MCF 10A (cell line): ENCODE measurements around the gene C19orf73. TPM values are rescaled to one million over a fixed set of nuclear protein-coding genes. Genes with fewer than 3 reads are reported as not detected.
"Not testable (repeated sequence)": the region's sequence is repeated elsewhere in the genome, so short reads cannot be mapped to it uniquely, and the experiment has no call there.

ENCODE experiments used
- BruUV-seq: library from RNA; stranded (reverse); fragments of 400-500 nt; replicated peaks from 2 replicates; lab custom pipeline; 2021; lab: Mats Ljungman, UMichigan
- CTCF ChIA-PET: fragments of 300-600 bp; sonication (Branson Sonifier 250); formaldehyde crosslinking; extraction: SDS; loops from one replicate; lab custom pipeline; 2021; ENCODE audit warnings: antibody characterized with exemption, inconsistent platforms; lab: Yijun Ruan, JAX
- POLR2A ChIA-PET: fragments of 300-600, 350-650 bp; sonication (Branson Sonifier 250); formaldehyde crosslinking; extraction: SDS; loops from one replicate; lab custom pipeline; 2020; ENCODE audit warnings: antibody characterized with exemption, inconsistent platforms; lab: Yijun Ruan, JAX
- DNase-seq: peaks from one replicate; pipeline ENCODE4 v3.0.0-alpha.2; 2018; ENCODE audit not compliant: unreplicated experiment
- H3K27ac Mint-ChIP-seq: one replicate; pipeline ENCODE4 v1.8.0; 2022; ENCODE audit warnings: mild to moderate bottlenecking, low read depth, mixed read lengths; ENCODE audit not compliant: unreplicated experiment
- H3K27me3 Mint-ChIP-seq: one replicate; pipeline ENCODE4 v1.8.0; 2022; ENCODE audit warnings: mixed read lengths; ENCODE audit not compliant: insufficient read depth, unreplicated experiment
- H3K36me3 Mint-ChIP-seq: one replicate; pipeline ENCODE4 v1.8.0; 2022; ENCODE audit warnings: mild to moderate bottlenecking, moderate library complexity, mixed read lengths; ENCODE audit not compliant: insufficient read depth, unreplicated experiment
- H3K4me1 Mint-ChIP-seq: one replicate; pipeline ENCODE4 v1.8.0; 2022; ENCODE audit warnings: mixed read lengths; ENCODE audit not compliant: insufficient read depth, unreplicated experiment
- H3K4me3 Mint-ChIP-seq: one replicate; pipeline ENCODE4 v1.8.0; 2022; ENCODE audit warnings: mild to moderate bottlenecking, moderate library complexity, mixed read lengths; ENCODE audit not compliant: unreplicated experiment
- H3K9me3 Mint-ChIP-seq: one replicate; pipeline ENCODE4 v1.8.0; 2022; ENCODE audit warnings: mixed read lengths; ENCODE audit not compliant: unreplicated experiment
- CTCF ChIP-seq: fragments of 200-600 bp; IDR thresholded peaks from one replicate; pipeline ENCODE4 v1.8.0; 2022; ENCODE audit warnings: antibody characterized with exemption, mild to moderate bottlenecking; ENCODE audit not compliant: unreplicated experiment
- intact Hi-C: fragments of 100-400 bp; cut with micrococcal nuclease; formaldehyde crosslinking; loops from 2 replicates; pipeline ENCODE4 v1.14.1; 2022
- total RNA-seq: library from RNA; stranded (reverse); gene quantifications from 2 replicates; pipeline ENCODE4 v1.2.3, GENCODE V29; 2022

C19orf73 gene
- total RNA-seq, 1 experiment from 2014 or later = 3.2 TPM

- DNase-seq = no peak
- H3K27me3 Mint-ChIP-seq = no peaks in the 10 kb centered on the region
- no peak overlapping the region for H3K27ac Mint-ChIP-seq
- H3K4me3 Mint-ChIP-seq = no peak overlapping the region
- peaks cover 10% of the 10 kb centered on the region for H3K4me1 Mint-ChIP-seq
- CTCF ChIA-PET = interaction anchor here (0.6 to 2.9 kb wide), 3 partner anchors 13 to 29 kb away, joined by 3 to 11 read pairs (median 5); partner anchors contain the start of gene LIN7B
- no TSS peak for BruUV-seq
- POLR2A ChIA-PET = interaction anchor here (1.4 kb wide), 1 partner anchor 15 kb away, joined by 4 read pairs; no protein-coding TSS in a partner anchor
- intact Hi-C loops = no loop called here
- TF ChIP-seq CTCF = no peak
- no peaks in the 10 kb centered on the region for H3K9me3 Mint-ChIP-seq
- H3K36me3 Mint-ChIP-seq = peaks cover 11% of the 10 kb centered on the region
Observed at GRCh38 chr19:49126575-49126974, 7.6 kb upstream of the C19orf73 start.

- H3K9me3 Mint-ChIP-seq = no peaks in the 10 kb centered on the region
Observed at GRCh38 chr19:49125025-49125731, 6.2 kb upstream of the C19orf73 start.

GRCh38 chr19:49123285-49123684 is 4.3 kb upstream of the C19orf73 start:
- H3K27ac Mint-ChIP-seq, POLR2A ChIA-PET, BruUV-seq, H3K4me3 Mint-ChIP-seq, intact Hi-C loops, H3K9me3 Mint-ChIP-seq, H3K27me3 Mint-ChIP-seq, DNase-seq: not testable (repeated sequence)
- H3K36me3 Mint-ChIP-seq = peaks cover 14% of the 10 kb centered on the region
- CTCF ChIA-PET = interaction anchor here (0.6 kb wide), 1 partner anchor 152 kb away, joined by 3 read pairs; no protein-coding TSS in a partner anchor
- H3K4me1 Mint-ChIP-seq = peaks cover 15% of the 10 kb centered on the region

More at GRCh38 chr19:49125025-49125731, 6.2 kb upstream of the C19orf73 start:
- POLR2A ChIA-PET = no interaction called here
- DNase-seq = no peak
- no TSS peak for BruUV-seq
- intact Hi-C loops = no loop called here
- no peak overlapping the region for H3K4me3 Mint-ChIP-seq
- CTCF ChIA-PET = interaction anchor here (0.6 to 1.0 kb wide), 3 partner anchors 28 to 100 kb away, joined by 3 to 5 read pairs (median 4); no protein-coding TSS in a partner anchor
- H3K4me1 Mint-ChIP-seq = peaks cover 18% of the 10 kb centered on the region
- H3K27ac Mint-ChIP-seq = no peak overlapping the region
- H3K36me3 Mint-ChIP-seq = peaks cover 12% of the 10 kb centered on the region
- no peak for TF ChIP-seq CTCF
- no peaks in the 10 kb centered on the region for H3K27me3 Mint-ChIP-seq

DNA sequence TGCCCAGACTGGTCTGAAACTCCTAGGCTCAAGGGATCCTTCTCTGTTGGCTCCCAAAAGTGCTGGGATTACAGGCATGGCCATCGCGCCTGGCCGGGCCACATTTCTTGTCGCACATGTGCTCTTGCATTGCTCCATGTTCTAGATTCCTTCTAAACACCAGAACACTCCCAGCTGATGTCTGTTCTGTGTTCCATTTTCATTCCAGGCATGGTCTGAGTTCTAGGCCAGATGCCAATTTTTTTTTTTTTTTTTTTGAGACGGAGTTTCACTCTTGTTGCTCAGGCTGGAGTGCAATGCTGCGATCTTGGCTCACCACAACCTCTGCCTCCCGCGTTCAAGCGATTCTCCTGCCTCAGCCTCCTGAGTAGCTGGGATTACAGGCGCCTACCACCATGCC is 2.9 kb upstream of the C19orf73 start:
- ChIA-PET POLR2A (interaction anchor here (0.7 kb wide), 1 partner anchor 17 kb away, joined by 3 read pairs; no protein-coding TSS in a partner anchor), CTCF (interaction anchor here (2.6 kb wide), 1 partner anchor 24 kb away, joined by 10 read pairs; no protein-coding TSS in a partner anchor)
- Mint-ChIP-seq H3K4me1 (peaks cover 21% of the 10 kb centered on the region), H3K36me3 (peaks cover 20% of the 10 kb centered on the region)
- BruUV-seq, intact Hi-C loops, H3K27ac Mint-ChIP-seq, H3K4me3 Mint-ChIP-seq, H3K9me3 Mint-ChIP-seq, DNase-seq, H3K27me3 Mint-ChIP-seq: not testable (repeated sequence)

DNA sequence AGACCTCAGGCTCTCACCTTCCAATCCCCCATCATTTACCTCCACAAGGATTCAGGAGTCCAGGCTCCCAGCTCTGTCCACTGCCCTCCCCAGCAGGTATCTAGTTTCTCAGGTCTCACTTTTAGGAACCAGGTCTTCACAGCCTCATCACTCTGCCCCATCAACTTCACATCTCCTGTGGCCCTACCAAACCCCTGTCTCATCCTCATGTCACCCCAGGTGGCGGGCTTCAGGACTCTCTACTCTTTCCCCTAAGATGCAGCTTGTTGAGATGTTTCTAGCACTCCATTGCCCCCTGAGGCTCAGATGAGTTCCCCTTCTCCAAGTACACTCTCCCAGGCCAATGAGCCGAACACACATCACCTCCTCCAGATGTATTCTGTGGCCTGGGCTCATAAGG is 1.9 kb upstream of the C19orf73 start:
- intact Hi-C loops = no loop called here
- no peaks in the 10 kb centered on the region for H3K27me3 Mint-ChIP-seq
- peaks cover 31% of the 10 kb centered on the region for H3K4me1 Mint-ChIP-seq
- no TSS peak for BruUV-seq
- peak overlapping the region; percentile 83 for H3K4me3 Mint-ChIP-seq
- ChIA-PET CTCF (interaction anchor here (0.6 to 2.6 kb wide), 7 partner anchors 14 to 161 kb away, joined by 3 to 10 read pairs (median 4); no protein-coding TSS in a partner anchor), POLR2A (interaction anchor here (0.7 to 2.2 kb wide), 4 partner anchors 18 to 152 kb away, joined by 3 to 8 read pairs (median 3); no protein-coding TSS in a partner anchor)
- TF ChIP-seq CTCF = no peak
- peaks cover 25% of the 10 kb centered on the region for H3K36me3 Mint-ChIP-seq
- no peak for DNase-seq
- H3K27ac Mint-ChIP-seq = no peak overlapping the region
- H3K9me3 Mint-ChIP-seq = no peaks in the 10 kb centered on the region
